Measurements from ENCODE around the gene CRYBB3.

DNA sequence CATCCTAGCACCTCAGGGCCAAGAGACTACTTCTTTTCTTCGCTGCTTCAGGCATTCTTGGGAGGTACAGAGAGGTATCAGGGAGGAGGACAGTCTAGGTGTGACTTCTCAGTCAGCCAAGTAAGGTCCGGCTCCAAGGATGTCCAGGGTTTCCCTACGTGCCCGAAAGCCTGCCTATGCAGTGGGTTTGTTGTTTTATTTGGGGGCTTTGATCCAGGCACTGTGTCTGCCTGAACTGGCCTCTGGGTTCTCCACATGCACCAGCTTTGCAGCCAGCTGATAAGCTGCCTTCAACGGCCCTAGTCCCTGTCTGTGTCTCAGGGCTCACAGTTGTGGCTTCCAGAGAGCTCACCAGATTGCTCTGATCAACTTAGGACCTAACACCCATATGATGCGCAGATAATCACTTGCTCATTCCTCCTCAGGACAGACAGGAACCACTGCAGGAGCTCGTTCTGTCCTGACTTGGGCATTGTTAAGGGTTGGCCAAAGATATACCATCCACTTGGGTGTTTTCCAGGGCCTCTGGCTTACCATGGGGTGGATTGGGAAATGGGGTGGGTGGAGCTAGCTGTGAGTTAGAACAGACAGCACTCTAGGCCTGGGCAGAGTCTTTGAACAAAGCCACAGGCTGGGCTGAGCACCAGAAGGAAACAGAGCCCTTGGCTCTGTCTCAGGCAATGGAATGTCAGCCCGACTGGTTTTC lies 45.5 kb upstream of the CRYBB3 start:
- TF ChIP-seq EZH2 (IDR thresholded peaks at IDR 0.05) (no peak), POLR2AphosphoS5 (IDR thresholded peaks at IDR 0.05; ENCODE audit: borderline replicate concordance, low read depth, low read length) (no peak), FOXP2 (optimal IDR thresholded peaks at IDR 0.05; ENCODE audit: control extremely low read depth, extremely low read length, insufficient read depth) (no peak)
